GM10248 (cell line): ENCODE measurements around the gene ALDH1L2.

Experiments
- CTCF ChIA-PET: fragments of 300-600 bp; sonication (Branson Sonifier 250); formaldehyde crosslinking; extraction: SDS; loops from one replicate; lab custom pipeline; 2021; ENCODE audit warnings: antibody characterized with exemption; lab: Yijun Ruan, JAX
- POLR2A ChIA-PET: fragments of 350-650 bp; sonication (Branson Sonifier 250); formaldehyde crosslinking; extraction: SDS; loops from one replicate; lab custom pipeline; 2020; ENCODE audit warnings: antibody characterized with exemption; lab: Yijun Ruan, JAX
- DNase-seq: peaks from one replicate; pipeline ENCODE4 v3.0.0; 2012; ENCODE audit errors: extremely low spot score
- CTCF ChIP-seq: IDR thresholded peaks from 2 replicates; pipeline ENCODE4 v1.5.1; 2012; ENCODE audit warnings: mild to moderate bottlenecking, low read depth; ENCODE audit errors: extremely low read depth, missing control alignments, control extremely low read depth

Gene ALDH1L2

DNA sequence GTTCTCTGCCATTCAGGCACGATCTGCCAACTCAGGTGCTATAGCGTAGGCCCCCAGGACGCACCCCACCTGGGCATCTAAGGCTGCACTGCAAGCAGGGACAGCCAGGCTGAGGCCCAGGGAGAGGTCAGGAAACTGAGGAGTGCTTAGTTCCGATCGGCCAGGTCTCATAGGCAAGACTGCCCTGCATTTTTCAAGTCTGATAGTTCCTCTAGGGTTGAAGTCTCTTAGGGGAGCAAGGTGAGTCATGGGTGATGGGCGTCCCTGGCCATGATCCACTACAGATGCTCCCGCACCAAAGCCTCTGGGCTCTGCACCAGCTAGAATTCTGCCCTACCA is 84.9 kb downstream of the ALDH1L2 start:
- TF ChIP-seq CTCF, result no peak
- CTCF ChIA-PET, result no interaction called here
- POLR2A ChIA-PET, result no interaction called here
- no peak for DNase-seq

DNA sequence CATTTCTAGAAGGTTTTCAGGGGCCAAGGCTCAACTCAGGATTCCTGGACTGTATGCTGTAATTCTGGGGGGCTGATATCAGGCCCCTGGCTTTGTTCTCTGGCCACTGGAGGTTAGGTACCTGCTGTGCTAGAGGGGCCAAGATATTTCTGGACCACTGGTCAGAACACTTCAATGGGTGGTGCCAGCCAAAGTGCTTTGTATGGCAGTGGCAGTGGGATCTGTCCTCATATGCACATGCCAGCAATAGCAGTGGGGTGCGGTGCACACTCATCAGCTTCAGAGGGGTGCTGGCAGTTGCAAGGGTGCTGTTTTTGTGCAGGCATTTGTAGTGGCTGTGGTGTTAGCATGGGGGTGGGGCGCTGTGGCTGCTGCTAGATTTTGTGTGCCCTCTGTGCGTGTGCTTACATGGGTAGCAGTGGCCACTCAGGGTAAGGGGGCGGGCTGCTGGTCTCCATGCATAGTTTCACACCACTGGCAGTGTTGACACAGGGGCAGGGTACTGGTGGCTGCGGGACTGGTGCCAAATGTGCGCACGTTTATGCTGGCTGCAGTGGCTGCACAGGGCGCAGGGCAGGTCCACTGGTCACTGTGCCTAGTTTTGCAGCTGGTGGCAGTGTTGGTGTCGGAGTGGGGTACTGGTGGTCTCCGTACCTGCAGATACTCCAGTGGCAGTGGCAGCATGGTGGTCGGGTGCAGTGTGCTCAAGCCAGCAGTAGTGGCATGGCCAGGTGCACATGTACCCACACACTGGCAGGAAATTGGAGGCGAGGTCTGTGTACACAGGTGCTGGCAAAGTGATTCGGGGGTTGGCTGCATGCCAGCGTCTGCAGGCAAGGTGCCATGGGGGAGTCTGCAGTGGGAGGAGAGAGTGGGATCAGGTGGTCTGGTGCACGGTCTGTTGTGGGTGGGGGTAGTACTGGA is 85.6 kb downstream of the ALDH1L2 start:
- no peak for TF ChIP-seq CTCF
- CTCF ChIA-PET, result interaction anchor here (1.6 kb wide), 1 partner anchor 32 kb away, joined by 3 read pairs; no protein-coding TSS in a partner anchor
- POLR2A ChIA-PET, result no interaction called here
- no peak for DNase-seq

DNA sequence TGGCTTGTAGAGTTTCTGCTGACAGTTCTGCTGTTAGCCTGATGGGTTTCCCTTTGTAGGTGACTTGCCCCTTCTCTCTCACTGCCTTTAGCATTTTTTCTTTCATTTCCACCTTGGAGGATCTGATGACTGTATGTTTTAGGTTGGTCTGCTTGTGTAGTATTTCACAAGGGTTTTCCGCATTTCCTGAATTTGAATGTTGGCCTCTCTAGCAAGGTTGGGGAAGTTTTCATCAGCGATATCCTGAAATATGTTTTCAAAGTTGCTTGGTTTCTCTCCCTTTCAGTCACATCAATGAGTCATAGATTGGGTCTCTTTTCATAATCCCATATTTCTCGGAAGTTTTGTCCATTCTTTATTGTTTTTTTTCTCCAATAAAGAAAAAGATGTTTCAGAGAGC is 86.7 kb downstream of the ALDH1L2 start:
- no peak for TF ChIP-seq CTCF
- POLR2A ChIA-PET, result no interaction called here
- DNase-seq, result no peak
- CTCF ChIA-PET, result interaction anchor here (1.2 to 1.6 kb wide), 2 partner anchors 16 to 33 kb away, joined by 3 read pairs; no protein-coding TSS in a partner anchor

DNA sequence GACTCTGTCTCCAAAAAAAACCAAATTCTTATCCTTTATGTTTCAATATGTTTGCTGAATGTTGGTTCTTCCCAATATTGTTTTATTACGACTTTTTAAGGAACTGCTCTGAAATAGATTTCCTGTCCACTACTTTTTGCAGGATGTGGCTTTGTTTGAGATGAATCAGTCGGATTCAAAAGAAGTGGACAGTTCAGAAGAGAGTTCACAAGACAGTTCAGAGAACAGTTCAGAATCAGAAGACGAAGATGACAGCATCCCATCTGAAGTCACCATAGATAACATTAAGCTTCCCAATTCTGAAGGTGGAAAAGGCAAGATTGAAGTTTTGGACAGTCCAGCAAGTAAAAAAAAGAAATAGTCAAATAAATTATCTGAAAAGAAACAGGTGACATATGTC is 89.9 kb downstream of the ALDH1L2 start:
- POLR2A ChIA-PET, result no interaction called here
- CTCF ChIA-PET, result no interaction called here
- no peak for DNase-seq
- TF ChIP-seq CTCF, result no peak

DNA sequence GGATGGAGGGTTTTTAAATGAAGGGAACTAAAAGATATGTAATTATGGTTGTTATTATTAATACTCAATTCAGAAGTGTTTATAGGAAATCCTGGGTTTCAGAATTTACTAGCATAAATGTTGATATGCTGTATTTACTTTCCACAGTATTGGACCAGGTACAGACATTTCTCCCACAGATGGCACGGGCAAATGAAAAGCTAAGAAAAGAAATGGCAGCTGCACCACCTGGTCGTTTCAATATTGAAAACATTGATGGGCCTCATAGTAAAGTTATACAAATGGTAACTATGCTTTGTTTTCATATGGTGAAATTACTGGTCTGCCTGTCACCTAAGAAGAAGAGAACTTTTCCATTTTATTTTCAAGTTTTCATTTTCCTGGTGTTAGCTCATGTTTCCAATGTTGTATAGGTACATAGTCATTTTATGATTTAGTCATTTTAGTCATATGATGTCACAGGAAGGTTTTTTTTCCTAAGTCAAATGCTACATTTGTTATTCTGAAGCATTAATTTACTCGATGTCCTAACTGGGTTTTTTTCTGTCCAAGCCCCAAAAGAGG is 92.6 kb downstream of the ALDH1L2 start:
- ChIA-PET POLR2A (no interaction called here), CTCF (interaction anchor here (0.8 kb wide), 1 partner anchor 12 kb away, joined by 4 read pairs; no protein-coding TSS in a partner anchor)
- no peak for TF ChIP-seq CTCF
- no peak for DNase-seq

DNA sequence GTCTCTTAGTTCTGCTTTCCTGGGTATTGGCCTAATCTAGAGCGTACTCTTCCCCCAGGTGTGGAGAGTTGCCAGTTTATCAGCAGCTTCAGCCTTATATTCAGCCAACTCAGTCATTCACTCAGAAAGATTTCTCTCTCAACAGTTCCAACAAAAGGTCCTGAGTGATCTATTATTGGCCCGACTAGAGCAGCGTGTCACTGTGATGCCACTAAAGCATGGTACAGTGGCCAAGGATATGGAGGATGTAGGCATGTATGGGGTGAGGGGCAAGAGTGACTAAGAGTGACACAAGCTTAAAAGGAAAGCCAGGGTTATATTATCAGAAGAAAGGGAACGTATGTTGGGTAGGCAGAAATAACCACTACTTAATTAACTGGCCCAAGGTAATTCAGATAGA is 93.3 kb downstream of the ALDH1L2 start:
- ChIA-PET CTCF (no interaction called here), POLR2A (no interaction called here)
- DNase-seq, result no peak
- no peak for TF ChIP-seq CTCF
